GM21423 (cell line): ENCODE data around the gene USF1.
"Not testable (repeated sequence)": the region's sequence is repeated elsewhere in the genome, so short reads cannot be mapped to it uniquely, and the experiment has no call there.

Experiments used
- ATAC-seq: cut with Tn5 transposase; IDR thresholded peaks from one replicate; pipeline ENCODE4 v1.9.1; 2021; ENCODE audit warnings: mild to moderate bottlenecking, moderate library complexity; ENCODE audit not compliant: unreplicated experiment

USF1 gene

DNA sequence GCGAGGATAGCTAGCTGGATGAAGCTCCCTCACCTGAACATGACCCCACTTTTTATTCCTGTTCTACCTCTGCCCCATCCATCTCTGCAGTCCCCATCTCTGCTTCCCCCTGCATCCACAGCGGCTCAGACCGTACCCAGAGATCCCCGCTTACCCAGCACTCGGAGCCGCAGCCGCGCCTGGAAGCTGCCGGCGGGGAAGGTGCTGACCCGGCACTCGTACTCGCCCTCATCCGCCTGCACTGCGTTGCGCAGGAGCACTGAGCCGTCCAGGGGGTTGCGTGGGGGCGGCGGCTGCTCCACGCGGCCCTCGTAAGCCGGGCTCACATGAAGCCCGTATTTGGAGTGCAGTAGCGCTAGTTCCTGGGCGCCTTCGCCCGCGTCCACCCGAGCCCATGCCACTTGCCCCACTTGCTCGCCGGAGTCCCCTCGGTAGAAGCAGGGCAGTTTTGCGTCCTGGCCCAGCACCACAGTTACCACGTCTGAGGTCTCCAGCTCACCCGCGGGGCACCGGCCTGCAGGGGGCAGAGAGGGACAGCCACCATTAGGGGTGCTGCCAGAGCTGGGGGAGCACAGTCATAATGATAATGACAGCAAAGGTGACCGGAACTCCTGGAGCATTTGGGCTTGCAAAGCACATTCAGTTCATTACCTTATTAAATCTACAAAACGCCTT, 33.8 kb upstream of the USF1 start:
- no peak for ATAC-seq

DNA sequence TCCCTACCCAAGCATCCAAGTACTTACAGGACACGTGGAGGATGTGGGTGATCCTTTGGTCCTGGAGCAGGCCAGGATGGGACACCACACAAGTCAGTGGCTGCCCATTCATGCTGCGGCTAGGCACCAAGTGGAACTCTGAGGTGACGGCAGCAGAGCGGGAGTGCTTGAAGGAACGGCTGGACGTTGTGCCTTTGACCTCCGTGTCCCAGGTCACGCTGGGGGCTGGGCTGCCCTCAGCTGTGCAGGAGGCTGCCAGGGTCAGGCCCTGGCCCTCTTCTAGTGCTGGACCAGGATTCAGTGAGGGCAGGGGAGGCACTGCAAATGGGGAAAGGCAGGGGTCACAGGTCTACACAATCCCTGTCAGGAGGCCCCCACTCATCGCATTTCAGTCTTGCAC, 31.6 kb upstream of the USF1 start:
- ATAC-seq, result no peak

DNA sequence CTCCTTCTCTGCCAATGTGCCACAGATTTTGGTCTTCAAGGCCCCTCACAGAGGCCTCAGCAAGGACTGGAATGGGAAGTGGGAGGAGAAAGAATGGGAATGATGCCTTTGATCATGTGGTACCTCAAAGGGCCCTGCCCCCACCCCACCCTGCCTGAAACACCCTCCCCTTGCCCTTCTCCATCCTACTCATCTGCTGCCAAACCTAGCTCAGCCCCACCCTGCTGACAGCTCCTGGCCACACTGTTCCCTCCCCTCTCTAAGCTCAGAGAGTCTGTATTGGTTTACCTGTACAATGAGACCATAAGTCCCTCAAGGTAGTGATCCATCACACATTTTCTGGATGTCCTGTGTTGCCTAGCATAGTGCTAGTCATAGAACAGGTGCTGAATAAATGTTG, 30.6 kb upstream of the USF1 start:
- ATAC-seq, result no peak

DNA sequence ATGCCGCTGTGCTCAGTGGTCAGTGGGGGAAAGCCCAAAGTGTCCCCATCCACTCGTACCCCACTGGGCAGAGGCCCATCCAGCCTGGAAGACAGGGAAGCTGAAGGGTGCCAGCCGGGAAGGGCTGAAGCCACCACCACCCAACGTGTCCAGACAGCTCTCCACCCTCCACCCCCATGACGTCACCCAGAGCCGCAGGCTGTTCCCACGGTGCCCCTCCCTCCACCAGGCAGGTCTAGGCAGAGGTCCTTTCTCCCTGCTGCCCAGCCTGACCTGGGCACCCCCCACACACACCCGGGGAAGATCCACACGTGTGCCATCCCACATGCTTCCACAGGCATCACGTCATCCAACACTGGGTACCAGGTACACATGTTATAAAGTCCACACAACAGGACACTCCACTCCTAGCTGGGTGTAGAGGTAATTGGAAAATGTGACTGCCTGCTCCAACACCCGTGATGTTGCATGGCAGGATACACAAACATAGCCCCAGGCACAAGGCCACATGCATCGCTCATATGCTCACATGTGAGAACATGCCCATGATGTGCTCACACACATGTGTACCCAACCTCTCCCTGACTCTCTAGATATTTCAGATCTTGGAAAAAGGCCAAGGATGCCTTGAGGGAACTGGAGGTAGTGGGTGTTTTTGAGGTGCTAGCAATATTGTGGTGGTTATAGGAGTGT, 29.0 kb upstream of the USF1 start:
- ATAC-seq, result no peak

DNA sequence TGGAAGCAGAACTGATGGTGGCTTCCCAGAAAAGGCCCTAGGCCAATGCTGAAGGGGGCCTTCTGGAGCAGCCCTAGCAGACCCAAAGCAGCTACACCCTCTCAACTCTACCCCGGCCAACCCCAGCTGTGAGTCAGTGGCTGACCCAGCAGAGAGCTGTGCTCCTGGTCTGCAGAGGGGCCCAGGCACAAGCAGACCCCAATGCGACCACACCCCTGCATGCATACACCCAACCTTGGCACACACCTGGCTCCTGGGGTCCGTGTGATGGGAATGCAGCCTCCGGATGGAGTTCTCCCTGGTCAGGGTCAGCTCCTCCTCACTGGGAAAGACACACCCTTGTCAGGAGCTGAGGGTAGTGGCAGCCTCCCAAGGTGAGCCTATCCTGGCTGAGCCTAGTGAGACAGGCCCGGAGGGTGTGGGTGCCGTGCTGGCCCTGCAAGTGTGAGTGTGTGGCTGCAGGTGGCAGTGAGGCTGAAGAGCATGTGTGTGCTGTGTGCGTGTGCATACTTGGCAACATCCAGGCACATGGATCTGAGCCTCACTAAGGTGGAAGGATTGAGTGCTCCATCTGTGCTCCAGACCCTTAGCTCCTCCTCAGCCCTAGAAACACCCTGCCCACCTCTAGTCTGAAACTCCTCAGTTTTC, 27.8 kb upstream of the USF1 start:
- no peak for ATAC-seq

DNA sequence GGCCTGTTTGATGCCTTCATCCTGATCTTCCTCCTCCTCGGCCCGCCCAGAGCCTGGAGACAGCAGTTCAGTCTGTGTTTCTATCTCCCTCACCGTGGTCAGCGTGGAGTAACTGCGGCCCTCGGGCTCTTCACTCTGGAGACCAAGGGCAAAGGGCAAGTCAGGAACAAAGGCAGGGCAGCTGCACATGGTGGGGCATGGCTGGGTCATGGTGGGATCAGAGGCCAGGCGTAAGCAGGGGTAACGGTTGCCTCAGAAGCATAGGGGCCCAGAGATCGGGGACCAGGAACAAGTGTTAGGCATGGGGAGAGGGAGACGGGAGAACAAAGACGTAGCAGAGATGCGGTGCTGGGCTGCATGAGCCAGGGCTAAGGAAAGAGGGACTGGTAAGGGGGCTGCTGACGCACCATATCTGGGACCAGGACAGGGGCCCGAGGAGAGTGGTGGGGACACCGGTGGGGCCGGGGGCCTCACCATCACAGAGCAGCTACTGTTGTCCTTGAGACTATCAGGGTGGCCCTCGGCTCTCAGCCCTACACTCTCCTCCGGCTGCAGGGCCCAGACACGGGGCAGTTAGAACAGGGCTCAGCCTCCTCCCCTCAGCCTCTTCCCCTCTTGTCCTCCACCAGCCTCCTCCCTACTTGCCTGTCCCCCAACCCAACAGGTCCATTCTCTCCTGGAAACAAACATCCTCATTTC, 27.1 kb upstream of the USF1 start:
- no peak for ATAC-seq

DNA sequence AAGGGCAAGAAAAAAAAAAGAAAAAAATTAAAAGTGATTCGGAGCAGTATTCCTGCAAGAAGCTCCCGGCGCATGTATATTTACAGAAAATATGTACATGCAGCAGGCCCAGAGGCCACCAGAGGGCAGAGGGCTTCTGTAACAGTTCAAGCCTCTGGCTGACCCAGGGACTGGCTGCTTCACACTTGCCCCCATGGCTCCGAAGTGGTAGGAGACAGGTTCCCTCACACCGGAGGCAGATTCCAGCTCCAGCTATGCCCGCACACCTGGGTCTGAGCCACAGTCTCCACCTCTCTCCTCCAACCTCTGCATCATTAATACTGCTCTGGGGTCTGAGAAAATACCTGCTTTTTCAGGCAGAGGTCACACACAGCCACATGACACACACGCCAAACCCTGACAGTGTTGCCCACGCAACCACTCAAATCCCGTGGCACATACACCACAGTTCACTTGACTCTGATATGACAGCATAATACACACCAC, 26.2 kb upstream of the USF1 start:
- ATAC-seq, result no peak

DNA sequence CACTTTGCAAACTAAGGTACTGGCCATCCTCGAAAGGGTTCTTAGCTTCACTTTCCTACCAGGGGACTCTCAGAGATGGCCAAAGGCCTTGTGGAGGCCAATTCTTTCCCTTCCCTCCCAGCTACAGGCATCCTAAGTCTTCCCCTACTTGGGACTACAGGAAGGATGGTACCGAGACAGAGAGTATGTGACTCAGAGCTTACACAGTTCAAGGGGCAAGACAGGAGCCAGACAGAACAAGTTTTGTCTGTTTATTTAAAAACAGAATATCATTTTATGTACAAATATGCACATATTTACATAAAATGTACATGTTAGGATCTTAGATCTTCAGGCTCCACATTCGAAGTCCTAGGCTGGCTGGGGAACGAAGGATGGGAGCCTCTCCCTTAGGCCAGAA, 25.0 kb upstream of the USF1 start:
- no peak for ATAC-seq

DNA sequence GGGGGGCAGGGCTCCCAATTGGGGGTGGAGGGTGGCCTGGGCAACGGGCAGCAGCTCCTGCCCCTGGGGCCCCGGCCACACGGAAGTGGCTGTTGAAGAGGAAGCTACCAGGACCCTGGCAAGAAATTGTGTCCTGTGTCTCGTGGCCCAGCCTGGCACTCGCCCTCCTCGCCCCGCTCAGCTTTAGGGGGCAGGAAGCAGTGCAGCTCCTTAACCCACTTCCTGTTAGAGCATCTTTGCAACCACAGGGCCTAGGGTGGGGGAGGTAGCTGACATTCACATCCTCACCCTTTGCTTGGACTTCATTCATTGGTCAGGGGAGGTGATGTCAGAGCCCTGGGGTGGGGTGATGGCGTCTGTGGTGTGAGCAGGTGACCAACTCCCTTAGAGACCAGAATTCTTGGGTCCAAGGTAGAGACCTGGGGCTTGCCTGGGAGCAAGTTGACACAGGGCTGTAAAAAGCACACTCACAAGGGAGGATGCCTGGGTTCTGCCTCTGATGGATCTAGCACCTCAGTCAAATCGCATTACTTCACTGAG, 24.0 kb upstream of the USF1 start, which contains the start of gene ARHGAP30:
TSS of gene ARHGAP30 (minus strand) at position 161 of the 540 bp plus-strand sequence. CDS start 267 bp downstream, outside the sequence.
- peak; percentile 80 for ATAC-seq

DNA sequence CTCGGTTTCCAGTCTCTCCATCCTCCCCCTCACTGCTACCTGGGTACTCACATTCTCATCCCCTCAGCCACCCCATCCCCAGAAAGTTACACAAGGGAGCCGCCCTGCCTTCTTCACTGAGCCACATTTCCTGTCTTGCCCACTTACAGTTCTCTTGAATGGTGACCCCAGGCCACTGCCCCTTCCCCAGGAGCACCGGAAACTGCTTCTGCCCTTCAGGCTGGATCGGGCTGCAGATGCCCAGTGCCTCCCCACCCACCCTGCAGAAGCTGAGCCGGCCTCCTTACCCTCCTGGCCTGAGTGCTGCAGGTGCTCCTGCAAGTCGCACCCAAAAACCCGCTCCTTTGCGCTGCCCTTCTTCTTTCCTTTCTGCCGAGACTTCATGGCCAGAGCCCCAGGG, 23.5 kb upstream of the USF1 start:
- ATAC-seq, result no peak

DNA sequence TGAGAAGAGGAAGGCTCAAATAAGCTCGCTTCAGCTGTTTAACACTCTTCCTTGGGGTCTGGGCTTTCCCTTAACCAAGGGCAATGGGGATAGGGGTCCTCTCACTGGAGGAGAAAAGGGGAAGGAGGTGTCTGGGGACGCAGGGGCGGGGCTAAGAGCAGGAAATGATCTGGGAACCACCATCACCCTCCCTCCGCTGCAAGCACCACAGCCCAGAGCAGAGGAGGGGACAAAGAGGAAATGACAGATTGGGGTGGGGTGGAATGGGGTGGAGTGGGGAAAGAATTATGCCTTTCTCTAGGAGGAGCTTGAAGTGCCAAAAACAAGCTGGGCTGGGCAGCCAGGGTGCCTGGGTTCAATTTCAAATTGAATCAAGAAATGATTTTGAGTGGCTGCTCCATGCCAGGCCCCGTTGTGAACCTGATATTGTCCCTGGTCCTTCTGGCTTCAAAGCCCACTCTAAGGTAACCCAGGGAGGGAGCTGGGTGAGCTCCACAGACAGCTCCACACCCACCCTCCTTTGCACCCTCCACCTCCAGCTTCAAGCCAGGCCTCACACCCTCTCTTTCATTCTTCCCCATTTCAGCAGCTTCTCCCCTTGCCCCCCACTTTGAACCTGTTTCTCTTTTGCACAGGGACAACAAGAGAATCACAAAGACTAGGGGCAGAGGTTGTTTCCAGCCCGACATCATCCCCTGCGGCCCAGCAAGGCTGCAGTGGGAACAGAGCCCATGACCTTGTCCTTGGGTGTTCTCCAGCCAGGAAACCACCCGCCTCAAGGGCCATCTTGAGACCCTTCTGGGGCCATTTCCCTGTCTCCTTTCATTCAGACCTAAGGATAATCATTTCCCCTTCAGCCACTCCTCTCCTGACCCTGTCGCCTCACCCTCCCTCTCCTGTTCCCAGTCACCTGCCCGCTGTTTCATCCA, 22.8 kb upstream of the USF1 start:
- peak; percentile 53 for ATAC-seq

DNA sequence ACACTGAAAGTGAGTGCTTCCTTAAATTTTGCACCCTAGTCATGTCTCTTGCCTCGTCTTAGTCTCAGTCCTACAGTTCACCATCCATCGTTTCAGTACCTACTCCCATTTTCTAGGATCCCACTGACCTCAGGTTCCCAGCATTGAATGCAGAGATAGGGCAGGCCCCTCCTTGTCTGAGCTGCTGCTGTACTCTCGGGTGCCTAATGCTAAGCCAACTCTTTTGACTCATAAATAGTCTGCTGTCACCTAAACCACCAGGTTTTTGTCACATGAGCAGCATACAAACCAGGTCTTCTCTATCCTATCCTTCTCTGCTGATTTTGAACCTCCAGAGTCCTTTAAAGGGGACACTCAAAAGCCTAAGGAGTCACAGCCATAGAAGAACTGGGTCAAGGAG, 20.9 kb upstream of the USF1 start:
- ATAC-seq, result no peak

DNA sequence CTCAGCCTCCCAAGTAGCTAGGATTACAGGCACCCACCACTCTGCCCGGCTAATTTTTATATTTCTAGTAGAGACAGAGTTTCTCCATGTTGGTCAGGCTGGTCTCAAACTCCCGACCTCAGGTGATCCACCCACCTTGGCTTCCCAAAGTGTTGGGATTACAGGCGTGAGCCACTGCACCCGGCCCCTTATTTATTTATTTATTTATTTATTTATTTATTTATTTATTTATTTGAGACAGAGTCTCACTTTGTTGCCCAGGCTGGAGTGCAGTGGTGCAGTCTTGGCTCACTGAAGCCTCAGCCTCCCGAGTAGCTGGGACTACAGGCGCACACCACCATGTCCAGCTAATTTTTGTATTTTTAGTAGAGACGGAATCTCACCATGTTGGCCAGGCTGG, 19.9 kb upstream of the USF1 start:
- ATAC-seq, result not testable (repeated sequence)

DNA sequence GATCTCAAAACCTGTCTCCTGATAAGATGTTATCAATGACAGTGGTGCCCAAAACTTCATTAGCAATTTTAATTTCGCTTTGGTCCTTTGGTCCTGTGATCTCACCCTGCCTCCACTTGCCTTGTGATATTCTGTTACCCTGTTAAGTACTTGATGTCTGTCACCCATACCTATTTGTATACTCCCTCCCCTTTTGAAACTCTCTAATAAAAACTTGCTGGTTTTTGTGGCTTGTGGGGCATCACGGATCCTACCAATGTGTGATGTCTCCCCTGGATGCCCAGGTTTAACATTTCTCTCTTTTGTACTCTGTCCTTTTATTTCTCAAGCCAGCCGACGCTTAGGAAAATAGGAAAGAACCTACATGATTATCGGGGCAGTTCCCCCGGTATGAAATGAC, 18.2 kb upstream of the USF1 start:
- not testable (repeated sequence) for ATAC-seq

DNA sequence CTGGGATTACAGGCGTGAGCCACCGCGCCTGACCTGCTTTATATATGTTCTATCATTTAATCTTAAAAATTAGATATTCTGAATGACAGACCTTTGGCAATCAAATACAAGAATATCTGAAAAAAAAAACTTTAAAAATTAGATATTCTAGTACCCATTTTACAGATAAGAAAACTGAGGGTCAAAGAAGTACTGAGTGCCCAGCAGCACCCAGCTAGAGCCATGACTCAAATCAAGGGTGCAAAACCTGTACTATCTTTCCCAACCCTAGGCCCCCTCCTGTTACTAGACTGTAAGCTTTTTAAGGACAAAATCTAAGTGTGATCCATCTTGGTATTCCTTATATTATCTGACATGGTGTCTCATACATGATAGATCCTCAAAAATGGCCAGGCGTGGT, 15.6 kb upstream of the USF1 start:
- no peak for ATAC-seq

DNA sequence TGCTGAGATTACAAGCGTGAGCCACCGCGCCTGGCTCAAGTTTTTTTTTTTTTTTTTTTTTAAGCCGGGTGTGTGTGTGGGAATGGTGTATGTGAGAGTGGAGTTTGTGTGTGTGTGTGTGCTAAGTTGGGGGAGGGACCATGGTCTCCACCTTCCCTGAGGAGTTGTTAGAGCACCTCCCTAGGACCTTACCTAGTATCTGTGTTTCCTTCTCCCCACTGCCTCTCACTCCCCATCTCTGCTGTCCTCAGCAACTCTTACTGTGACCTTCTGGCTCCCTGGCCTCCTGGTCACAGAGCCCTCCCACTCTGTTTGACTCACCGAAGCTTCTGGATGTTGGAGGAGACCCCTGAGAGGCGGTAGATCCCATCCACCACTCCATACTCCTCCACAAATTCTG, 13.5 kb upstream of the USF1 start:
- ATAC-seq, result no peak

DNA sequence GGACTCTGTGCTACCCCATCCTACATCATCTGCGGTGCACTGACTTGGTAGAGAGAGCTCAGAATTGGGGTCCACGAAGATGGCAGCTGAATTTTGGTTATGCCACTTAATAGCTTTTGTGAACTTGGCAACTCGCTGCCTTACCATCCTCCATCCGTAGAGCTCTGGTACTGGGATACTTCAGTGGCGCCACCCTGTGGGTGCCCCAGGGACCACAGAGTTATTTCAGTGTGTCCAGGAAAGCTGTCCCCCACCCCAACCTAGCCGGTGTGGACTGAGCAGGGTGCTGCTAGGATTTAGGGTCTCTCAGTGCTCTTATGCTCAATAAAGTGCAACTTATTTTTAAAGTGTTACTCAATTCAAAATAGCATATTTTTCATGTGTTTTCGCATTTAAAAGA, 9.0 kb upstream of the USF1 start:
- no peak for ATAC-seq

DNA sequence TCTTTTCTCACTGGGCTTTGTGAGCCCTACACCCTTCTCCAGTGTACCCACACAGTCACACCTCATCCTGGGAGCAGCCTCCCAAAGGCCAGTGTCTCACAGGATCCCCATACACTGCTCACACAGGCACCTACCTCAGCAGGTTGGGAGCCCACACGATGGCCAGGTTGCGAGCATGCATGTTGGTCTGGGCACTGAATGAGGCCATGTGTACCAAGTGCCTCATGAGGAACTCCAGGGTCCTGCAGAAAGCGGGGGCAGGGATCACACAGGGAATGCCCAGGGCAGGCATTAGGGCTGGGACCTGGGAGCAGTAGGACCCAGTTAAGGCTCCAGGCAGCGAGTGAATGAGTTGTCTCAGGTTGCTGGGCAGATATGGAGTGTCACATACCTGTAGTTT, 8.5 kb upstream of the USF1 start:
- no peak for ATAC-seq

DNA sequence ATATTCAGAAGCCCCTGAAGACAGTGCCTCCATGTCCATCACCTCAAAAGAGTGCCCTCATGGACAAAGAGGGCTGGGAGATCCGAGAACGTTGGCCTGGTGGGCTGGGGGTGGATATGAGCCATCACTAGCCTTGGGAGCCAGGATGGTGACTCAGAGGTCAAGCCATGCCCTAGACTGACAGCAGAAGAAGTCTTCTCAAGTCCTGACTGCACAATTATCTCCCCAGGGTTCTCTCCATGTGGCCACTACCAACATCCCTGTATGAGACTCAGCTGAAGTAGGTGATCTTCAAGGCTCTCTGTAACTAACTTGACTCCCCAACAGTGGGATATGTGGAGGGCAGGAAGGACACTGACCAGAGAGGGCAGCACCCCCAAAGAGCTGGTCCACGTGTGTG, 7.1 kb upstream of the USF1 start:
- ATAC-seq, result no peak

DNA sequence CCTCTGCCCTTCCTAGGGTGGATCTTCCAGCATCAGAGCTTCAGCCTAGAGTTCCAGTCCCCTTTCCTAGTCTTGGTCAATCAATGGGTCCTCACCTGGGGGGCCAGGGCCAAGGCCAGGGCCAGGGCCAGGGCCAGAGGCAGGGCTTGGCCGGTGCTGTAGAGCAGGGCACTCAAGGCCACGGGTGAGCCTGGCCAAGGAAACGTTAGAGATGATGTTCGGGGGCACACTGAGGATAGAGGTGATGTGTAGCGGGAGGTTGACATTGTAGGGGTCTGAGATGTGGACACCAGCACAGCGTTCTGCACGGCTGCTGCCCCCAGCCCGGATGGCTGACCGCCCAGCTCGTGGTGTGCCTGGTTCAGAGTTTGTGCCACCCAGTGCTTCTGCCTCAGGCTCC, 5.4 kb upstream of the USF1 start:
- no peak for ATAC-seq
